ENCODE results near the gene HK2. TPM values are rescaled to one million over a fixed set of nuclear protein-coding genes. Genes with fewer than 3 reads are reported as not detected.
A peak's percentile ranks its signal among the peaks of the same experiment; 100 is the strongest.
"Not testable (repeated sequence)": the region's sequence is repeated elsewhere in the genome, so short reads cannot be mapped to it uniquely, and the experiment has no call there.

HK2 gene
- total and polyA plus RNA-seq, 5 donors from 2014 or later: 2.7 to 11.4 (median 4.9) TPM

- ATAC-seq (ENCODE audit: low read depth in 2 of 2): no peak
- Mint-ChIP-seq H3K4me3 (no peak overlapping the region), H3K36me3 (peaks cover 60% of the 10 kb centered on the region), H3K27me3 (no peaks in the 10 kb centered on the region), H3K9me3 (no peaks in the 10 kb centered on the region), H3K27ac (peak overlapping the region in 1 of 3 donors; percentile 53), H3K4me1 (peaks cover 0 to 2% (median 0%) of the 10 kb centered on the region in 4 donors)
- Histone ChIP-seq H3K36me3 (ENCODE audit: control insufficient read depth, insufficient read depth, low read length) (peaks cover 56% of the 10 kb centered on the region), H3K4me3 (ENCODE audit: low read depth, low read length) (no peak overlapping the region), H3K9me3 (ENCODE audit: control insufficient read depth in 2 of 2, low read length in 2 of 2) (no peaks in the 10 kb centered on the region), H3K27ac (ENCODE audit: insufficient read depth, low read length, poor library complexity, severe bottlenecking) (no peak overlapping the region), H3K4me1 (ENCODE audit: control insufficient read depth, insufficient read depth, low read length, poor library complexity, severe bottlenecking) (no peaks in the 10 kb centered on the region), H3K27me3 (ENCODE audit: control insufficient read depth, insufficient read depth, low read length) (no peaks in the 10 kb centered on the region)
- no peak for DNase-seq
Measured at GRCh38 chr2:74889159-74889558, 55.2 kb downstream of the HK2 start.

GRCh38 chr2:74890711-74891110 lies 56.8 kb downstream of the HK2 start:
- ATAC-seq (ENCODE audit: low read depth in 2 of 2) (no peak), DNase-seq (no peak)
- H3K27me3 ChIP-seq (ENCODE audit: control insufficient read depth, insufficient read depth, low read length): no peaks in the 10 kb centered on the region
- H3K27ac Mint-ChIP-seq: no peak overlapping the region
- H3K9me3 ChIP-seq (ENCODE audit: control insufficient read depth in 2 of 2, low read length in 2 of 2): no peaks in the 10 kb centered on the region
- H3K4me1 ChIP-seq (ENCODE audit: control insufficient read depth, insufficient read depth, low read length, poor library complexity, severe bottlenecking): no peaks in the 10 kb centered on the region
- H3K36me3 Mint-ChIP-seq: peaks cover 58% of the 10 kb centered on the region
- H3K27me3 Mint-ChIP-seq: no peaks in the 10 kb centered on the region
- H3K4me3 Mint-ChIP-seq: no peak overlapping the region
- peaks cover 42% of the 10 kb centered on the region for H3K36me3 ChIP-seq (ENCODE audit: control insufficient read depth, insufficient read depth, low read length)
- peaks cover 0 to 2% (median 0%) of the 10 kb centered on the region in 4 donors for H3K4me1 Mint-ChIP-seq
- no peak overlapping the region for H3K27ac ChIP-seq (ENCODE audit: insufficient read depth, low read length, poor library complexity, severe bottlenecking)
- no peaks in the 10 kb centered on the region for H3K9me3 Mint-ChIP-seq
- no peak overlapping the region for H3K4me3 ChIP-seq (ENCODE audit: low read depth, low read length)

DNA sequence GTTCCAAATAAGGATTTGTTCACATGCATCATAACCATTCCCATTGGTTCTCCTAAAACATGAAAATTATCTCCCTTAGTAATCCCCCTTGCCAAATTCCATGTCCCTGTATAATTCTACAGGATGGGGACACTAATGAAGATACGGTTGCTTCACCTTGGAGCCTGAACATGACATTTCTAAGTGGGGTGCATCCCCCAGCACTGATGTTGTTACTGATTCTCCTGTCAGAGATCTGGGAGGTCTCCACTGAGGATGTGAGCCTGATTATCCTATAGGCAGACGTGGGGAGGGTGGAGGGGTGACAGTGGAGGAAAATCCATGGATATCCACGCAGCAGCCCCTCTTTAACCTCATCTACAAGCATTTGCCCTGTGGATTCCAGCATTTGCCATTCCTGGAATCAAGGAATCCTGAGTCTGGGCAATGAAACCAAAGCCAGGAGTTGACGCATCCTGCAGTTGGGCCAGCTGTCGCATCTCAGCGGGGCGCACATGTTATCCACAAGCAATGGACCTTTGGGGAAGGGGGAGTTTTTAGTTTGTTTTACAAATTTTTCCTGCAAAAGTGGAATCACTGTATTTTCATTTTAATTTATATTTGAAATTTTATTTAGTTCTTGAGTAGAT lies 57.3 kb downstream of the HK2 start:
- Mint-ChIP-seq H3K27ac (peak overlapping the region in 1 of 3 donors; percentile 27), H3K27me3 (no peaks in the 10 kb centered on the region), H3K4me1 (peaks cover 0 to 2% (median 0%) of the 10 kb centered on the region in 4 donors), H3K36me3 (peaks cover 57% of the 10 kb centered on the region), H3K9me3 (no peaks in the 10 kb centered on the region), H3K4me3 (no peak overlapping the region)
- Histone ChIP-seq H3K27me3 (ENCODE audit: control insufficient read depth, insufficient read depth, low read length) (no peaks in the 10 kb centered on the region), H3K4me3 (ENCODE audit: low read depth, low read length) (no peak overlapping the region), H3K9me3 (ENCODE audit: control insufficient read depth in 2 of 2, low read length in 2 of 2) (no peaks in the 10 kb centered on the region), H3K27ac (ENCODE audit: insufficient read depth, low read length, poor library complexity, severe bottlenecking) (no peak overlapping the region), H3K36me3 (ENCODE audit: control insufficient read depth, insufficient read depth, low read length) (peaks cover 36% of the 10 kb centered on the region), H3K4me1 (ENCODE audit: control insufficient read depth, insufficient read depth, low read length, poor library complexity, severe bottlenecking) (no peaks in the 10 kb centered on the region)
- DNase-seq (no peak), ATAC-seq (ENCODE audit: low read depth in 2 of 2) (no peak)

DNA sequence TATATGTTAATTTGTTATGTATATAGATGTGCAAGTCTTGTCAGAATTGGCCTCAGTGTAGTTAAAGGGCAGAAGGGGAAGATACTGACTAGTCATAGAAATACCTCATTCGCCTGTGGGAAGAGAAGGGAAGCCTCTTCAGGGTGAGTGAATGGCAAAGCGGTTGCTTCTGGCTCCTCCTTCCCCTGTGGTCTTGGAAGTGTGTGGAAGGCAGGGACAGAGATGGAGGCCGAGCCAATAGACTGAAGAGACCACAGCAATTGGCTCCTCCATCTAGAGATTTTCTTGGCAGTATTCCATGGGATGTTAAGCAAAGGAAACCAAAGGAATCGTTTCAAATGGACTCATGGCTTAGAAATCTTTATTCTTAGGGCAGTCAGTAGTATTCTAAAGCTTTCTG lies 57.9 kb downstream of the HK2 start:
- not testable (repeated sequence) for DNase-seq; H3K27me3 ChIP-seq (ENCODE audit: control insufficient read depth, insufficient read depth, low read length); H3K4me3 ChIP-seq (ENCODE audit: low read depth, low read length); H3K27ac Mint-ChIP-seq; ATAC-seq (ENCODE audit: low read depth in 2 of 2); H3K9me3 Mint-ChIP-seq; H3K4me3 Mint-ChIP-seq; H3K27ac ChIP-seq (ENCODE audit: insufficient read depth, low read length, poor library complexity, severe bottlenecking); H3K4me1 ChIP-seq (ENCODE audit: control insufficient read depth, insufficient read depth, low read length, poor library complexity, severe bottlenecking); H3K4me1 Mint-ChIP-seq; H3K9me3 ChIP-seq (ENCODE audit: control insufficient read depth in 2 of 2, low read length in 2 of 2); H3K27me3 Mint-ChIP-seq
- peaks cover 31% of the 10 kb centered on the region for H3K36me3 ChIP-seq (ENCODE audit: control insufficient read depth, insufficient read depth, low read length)
- peaks cover 51% of the 10 kb centered on the region for H3K36me3 Mint-ChIP-seq

DNA sequence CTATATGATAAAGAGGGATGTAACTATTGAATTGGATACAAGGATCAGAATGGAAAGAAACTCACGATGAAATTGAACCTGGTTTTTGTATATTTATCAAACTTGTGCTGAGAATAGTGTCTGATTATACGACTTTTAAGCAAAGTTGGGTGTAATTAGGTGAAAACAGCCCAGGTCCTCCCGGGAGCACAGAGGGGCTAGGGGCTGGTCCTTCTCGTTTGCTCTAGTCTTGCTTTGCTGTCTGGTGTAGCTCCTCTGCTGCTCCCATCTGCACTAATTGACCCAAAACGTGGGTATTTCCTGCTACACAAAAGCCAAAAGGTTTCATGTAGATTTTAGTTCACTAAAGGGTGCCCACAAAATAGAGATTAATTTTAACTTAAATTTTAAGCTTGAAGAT lies 58.7 kb downstream of the HK2 start:
- no peak for ATAC-seq (ENCODE audit: low read depth in 2 of 2)
- no peak overlapping the region for H3K4me3 Mint-ChIP-seq
- Histone ChIP-seq H3K27me3 (ENCODE audit: control insufficient read depth, insufficient read depth, low read length) (no peaks in the 10 kb centered on the region), H3K4me1 (ENCODE audit: control insufficient read depth, insufficient read depth, low read length, poor library complexity, severe bottlenecking) (no peaks in the 10 kb centered on the region), H3K27ac (ENCODE audit: insufficient read depth, low read length, poor library complexity, severe bottlenecking) (no peak overlapping the region), H3K4me3 (ENCODE audit: low read depth, low read length) (no peak overlapping the region), H3K36me3 (ENCODE audit: control insufficient read depth, insufficient read depth, low read length) (peaks cover 27% of the 10 kb centered on the region), H3K9me3 (ENCODE audit: control insufficient read depth in 2 of 2, low read length in 2 of 2) (no peaks in the 10 kb centered on the region)
- H3K9me3 Mint-ChIP-seq: no peaks in the 10 kb centered on the region
- peaks cover 46% of the 10 kb centered on the region for H3K36me3 Mint-ChIP-seq
- no peaks in the 10 kb centered on the region for H3K27me3 Mint-ChIP-seq
- H3K27ac Mint-ChIP-seq: no peak overlapping the region
- peaks cover 0 to 2% (median 0%) of the 10 kb centered on the region in 4 donors for H3K4me1 Mint-ChIP-seq
- no peak for DNase-seq

DNA sequence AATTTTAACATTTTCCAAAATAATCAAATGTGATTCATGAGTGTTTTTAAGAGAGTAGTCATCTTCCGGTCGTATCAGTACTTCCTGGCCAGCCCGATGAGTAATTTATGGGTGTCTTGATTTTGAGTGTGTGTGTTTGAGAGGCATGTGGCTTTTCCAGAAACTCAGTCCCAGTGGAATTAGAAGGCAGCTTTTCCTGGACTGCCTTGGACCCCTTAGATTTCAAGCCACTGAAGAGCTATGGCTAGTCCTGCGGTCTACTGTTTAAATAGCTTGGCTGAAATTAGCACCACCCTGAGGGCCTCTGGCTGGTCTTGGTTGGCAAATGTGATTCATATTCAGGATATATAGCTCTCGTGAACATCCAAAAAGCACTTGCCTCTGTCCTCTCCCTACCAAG lies 59.4 kb downstream of the HK2 start:
- no peak overlapping the region for H3K4me3 Mint-ChIP-seq
- Histone ChIP-seq H3K36me3 (ENCODE audit: control insufficient read depth, insufficient read depth, low read length) (peaks cover 20% of the 10 kb centered on the region), H3K27ac (ENCODE audit: insufficient read depth, low read length, poor library complexity, severe bottlenecking) (no peak overlapping the region), H3K9me3 (ENCODE audit: control insufficient read depth in 2 of 2, low read length in 2 of 2) (no peaks in the 10 kb centered on the region), H3K27me3 (ENCODE audit: control insufficient read depth, insufficient read depth, low read length) (no peaks in the 10 kb centered on the region), H3K4me3 (ENCODE audit: low read depth, low read length) (no peak overlapping the region), H3K4me1 (ENCODE audit: control insufficient read depth, insufficient read depth, low read length, poor library complexity, severe bottlenecking) (no peaks in the 10 kb centered on the region)
- peaks cover 0 to 2% (median 0%) of the 10 kb centered on the region in 7 donors for H3K9me3 Mint-ChIP-seq
- H3K27ac Mint-ChIP-seq: no peak overlapping the region
- peaks cover 0 to 2% (median 0%) of the 10 kb centered on the region in 4 donors for H3K4me1 Mint-ChIP-seq
- no peak for DNase-seq
- H3K27me3 Mint-ChIP-seq: no peaks in the 10 kb centered on the region
- peaks cover 39% of the 10 kb centered on the region for H3K36me3 Mint-ChIP-seq
- ATAC-seq (ENCODE audit: low read depth in 2 of 2): no peak

DNA sequence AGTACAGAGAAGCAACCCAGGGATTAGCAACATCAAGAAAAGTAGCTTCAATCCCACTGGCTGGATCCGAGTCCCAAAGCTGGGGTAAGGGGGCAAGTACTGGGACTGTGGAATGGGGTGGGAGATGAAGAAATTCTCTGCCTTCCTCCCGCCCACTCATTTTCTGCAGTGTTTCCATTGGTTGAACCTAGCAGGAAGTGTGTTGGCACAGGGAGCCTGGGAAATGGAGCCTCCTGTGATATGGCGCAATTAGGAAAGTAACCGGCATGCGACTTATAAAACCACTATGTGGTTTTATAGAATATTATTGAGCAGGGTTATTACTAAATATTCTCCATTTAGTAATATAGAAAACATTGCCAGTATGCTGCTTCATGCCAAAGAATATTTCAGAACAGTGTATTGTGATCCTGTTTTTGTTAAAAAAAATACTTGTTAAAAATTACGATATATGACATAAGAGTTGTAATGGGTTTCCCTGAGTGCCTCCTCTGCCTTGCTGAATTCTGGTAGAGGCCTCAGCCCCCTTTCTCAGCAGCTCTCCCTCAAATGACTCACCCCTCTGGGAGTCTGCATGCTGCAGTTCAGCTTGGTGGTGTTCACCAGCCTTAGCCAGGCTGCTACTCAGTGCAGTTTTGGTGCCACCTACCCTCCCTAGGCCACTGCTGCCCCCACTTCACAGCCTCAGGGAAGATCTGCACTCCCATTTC lies 60.5 kb downstream of the HK2 start:
- Histone ChIP-seq H3K9me3 (ENCODE audit: control insufficient read depth in 2 of 2, low read length in 2 of 2) (no peaks in the 10 kb centered on the region), H3K4me3 (ENCODE audit: low read depth, low read length) (no peak overlapping the region), H3K4me1 (ENCODE audit: control insufficient read depth, insufficient read depth, low read length, poor library complexity, severe bottlenecking) (no peaks in the 10 kb centered on the region), H3K27ac (ENCODE audit: insufficient read depth, low read length, poor library complexity, severe bottlenecking) (no peak overlapping the region), H3K36me3 (ENCODE audit: control insufficient read depth, insufficient read depth, low read length) (peaks cover 10% of the 10 kb centered on the region), H3K27me3 (ENCODE audit: control insufficient read depth, insufficient read depth, low read length) (no peaks in the 10 kb centered on the region)
- H3K4me1 Mint-ChIP-seq: peaks cover 0 to 2% (median 0%) of the 10 kb centered on the region in 4 donors
- H3K36me3 Mint-ChIP-seq: peaks cover 39% of the 10 kb centered on the region
- peaks cover 0 to 2% (median 0%) of the 10 kb centered on the region in 7 donors for H3K9me3 Mint-ChIP-seq
- DNase-seq (no peak), ATAC-seq (ENCODE audit: low read depth in 2 of 2) (no peak)
- no peak overlapping the region for H3K4me3 Mint-ChIP-seq
- peak overlapping the region in 1 of 3 donors; percentile 11 for H3K27ac Mint-ChIP-seq
- H3K27me3 Mint-ChIP-seq: no peaks in the 10 kb centered on the region

GRCh38 chr2:74895001-74895400 lies 61.1 kb downstream of the HK2 start:
- H3K4me3 Mint-ChIP-seq: no peak overlapping the region
- no peaks in the 10 kb centered on the region for H3K4me1 ChIP-seq (ENCODE audit: control insufficient read depth, insufficient read depth, low read length, poor library complexity, severe bottlenecking)
- H3K27me3 Mint-ChIP-seq: no peaks in the 10 kb centered on the region
- peaks cover 4% of the 10 kb centered on the region for H3K36me3 ChIP-seq (ENCODE audit: control insufficient read depth, insufficient read depth, low read length)
- no peaks in the 10 kb centered on the region for H3K9me3 ChIP-seq (ENCODE audit: control insufficient read depth in 2 of 2, low read length in 2 of 2)
- DNase-seq (no peak), ATAC-seq (ENCODE audit: low read depth in 2 of 2) (no peak)
- H3K4me3 ChIP-seq (ENCODE audit: low read depth, low read length): no peak overlapping the region
- H3K4me1 Mint-ChIP-seq: peaks cover 0 to 2% (median 0%) of the 10 kb centered on the region in 4 donors
- no peaks in the 10 kb centered on the region for H3K27me3 ChIP-seq (ENCODE audit: control insufficient read depth, insufficient read depth, low read length)
- H3K36me3 Mint-ChIP-seq: peaks cover 33% of the 10 kb centered on the region
- peaks cover 0 to 2% (median 0%) of the 10 kb centered on the region in 7 donors for H3K9me3 Mint-ChIP-seq
- no peak overlapping the region for H3K27ac ChIP-seq (ENCODE audit: insufficient read depth, low read length, poor library complexity, severe bottlenecking)
- peak overlapping the region in 1 of 3 donors; percentile 11 for H3K27ac Mint-ChIP-seq

Measured in CD4-positive, CD25-positive, alpha-beta regulatory T cell (primary cell).